Glomerular visceral epithelial cell (primary cell): ENCODE results near the gene CEP78.
"Not testable (repeated sequence)": the region's sequence is repeated elsewhere in the genome, so short reads cannot be mapped to it uniquely, and the experiment has no call there.

Experiments used
- DNase-seq: peaks from one replicate; pipeline ENCODE4 v3.0.0-alpha.2; 2016; ENCODE audit errors: extremely low spot score

The CEP78 gene

GRCh38 chr9:78234810-78235209, 1.1 kb upstream of the CEP78 start:
- DNase-seq: peak; percentile 11

- peak; percentile 23 for DNase-seq
Measured at GRCh38 chr9:78235256-78235761, 566 bp upstream of the CEP78 start.

GRCh38 chr9:78236551-78236910, 656 bp downstream of the CEP78 start:
- DNase-seq: peak; percentile 38

GRCh38 chr9:78238046-78239038, 2.5 kb downstream of the CEP78 start:
- DNase-seq: no peak

- peak; percentile 36 for DNase-seq
Measured at GRCh38 chr9:78239506-78239905, 3.6 kb downstream of the CEP78 start.

GRCh38 chr9:78242041-78242440, 6.2 kb downstream of the CEP78 start:
- no peak for DNase-seq

GRCh38 chr9:78243130-78243529, 7.3 kb downstream of the CEP78 start:
- no peak for DNase-seq

GRCh38 chr9:78245401-78245800, 9.5 kb downstream of the CEP78 start:
- DNase-seq: no peak

GRCh38 chr9:78248635-78249034, 12.8 kb downstream of the CEP78 start:
- DNase-seq: no peak

- no peak for DNase-seq
Measured at GRCh38 chr9:78249542-78249941, 13.7 kb downstream of the CEP78 start.

- no peak for DNase-seq
Measured at GRCh38 chr9:78252616-78253015, 16.7 kb downstream of the CEP78 start.

GRCh38 chr9:78253285-78253684, 17.4 kb downstream of the CEP78 start:
- DNase-seq: no peak

GRCh38 chr9:78261403-78262001, 25.6 kb downstream of the CEP78 start:
- DNase-seq: peak; percentile 29

- no peak for DNase-seq
Measured at GRCh38 chr9:78262655-78263054, 26.8 kb downstream of the CEP78 start.

- no peak for DNase-seq
Measured at GRCh38 chr9:78267889-78268288, 32.0 kb downstream of the CEP78 start.

- no peak for DNase-seq
Measured at GRCh38 chr9:78269784-78270183, 33.9 kb downstream of the CEP78 start.

- no peak for DNase-seq
Measured at GRCh38 chr9:78272307-78272706, 36.4 kb downstream of the CEP78 start.

- no peak for DNase-seq
Measured at GRCh38 chr9:78273761-78274160, 37.9 kb downstream of the CEP78 start.

GRCh38 chr9:78278177-78278777, 42.4 kb downstream of the CEP78 start:
- DNase-seq: no peak

- no peak for DNase-seq
Measured at GRCh38 chr9:78278801-78279200, 42.9 kb downstream of the CEP78 start.

- peak; percentile 54 for DNase-seq
Measured at GRCh38 chr9:78280982-78281668, 45.2 kb downstream of the CEP78 start.

- not testable (repeated sequence) for DNase-seq
Measured at GRCh38 chr9:78284181-78284580, 48.3 kb downstream of the CEP78 start.
